Right lobe of liver (tissue), 6 donors: ENCODE measurements around the gene CD300LB. TPM values are rescaled to one million over a fixed set of nuclear protein-coding genes. Genes with fewer than 3 reads are reported as not detected.

Experiments
- ATAC-seq, 4 donors: fragments of 200-7000 bp; cut with Tn5 transposase; one replicate each; pipeline ENCODE4 v1.9.1; 2020; ENCODE audit warnings: mild to moderate bottlenecking in 4 of 4, moderate library complexity in 4 of 4
- DNase-seq, 3 donors: peaks; one replicate each; pipeline ENCODE4 v3.0.0-alpha.2; 2020
- H3K27ac ChIP-seq, 3 donors: fragments of 200-600 bp; one replicate each; pipeline ENCODE4 v1.8.0; 2022
- H3K27me3 ChIP-seq, 2 donors: fragments of 200-600 bp; one replicate each; pipeline ENCODE4 v1.8.0; 2022
- H3K36me3 ChIP-seq, 4 donors: fragments of 200-600 bp; sonication (generic) in 1 of 4; one replicate each; pipeline versions ENCODE4 v1.5.1 to v1.8.0; 2017 to 2022; ENCODE audit warnings: control low read depth in 1 of 4
- H3K4me1 ChIP-seq, 4 donors: fragments of 200-600 bp; sonication (generic) in 1 of 4; one replicate each; pipeline versions ENCODE4 v1.5.1 to v1.8.0; 2017 to 2022; ENCODE audit warnings: control low read depth in 1 of 4
- H3K4me3 ChIP-seq, 3 donors: fragments of 200-600 bp; one replicate each; pipeline ENCODE4 v1.8.0; 2022
- H3K9me3 ChIP-seq, 4 donors: fragments of 200-600 bp; sonication (generic) in 1 of 4; one replicate each; pipeline versions ENCODE4 v1.5.1 to v1.8.0; 2017 to 2022; ENCODE audit warnings: control low read depth in 1 of 4
- CTCF ChIP-seq, 4 donors: fragments of 200-600 bp in 3 of 4; fragments of 450-650 bp in 1 of 4; IDR thresholded peaks; one replicate each; pipeline versions ENCODE4 v1.5.1 to v1.8.0; 2016 to 2022; ENCODE audit warnings: antibody characterized with exemption in 4 of 4, mild to moderate bottlenecking in 2 of 4
- POLR2A ChIP-seq: fragments of 450-650 bp; IDR thresholded peaks from one replicate; pipeline ENCODE4 v1.6.1; 2017; ENCODE audit warnings: antibody characterized with exemption, mild to moderate bottlenecking
- WGBS: methylation state at CpG from one replicate; pipeline ENCODE4 v1.1.6; 2018; ENCODE audit warnings: low coverage, low lambda C conversion rate; ENCODE audit not compliant: insufficient coverage; ENCODE audit errors: missing lambda C conversion rate; 5-methylcytosine and 5-hydroxymethylcytosine counted together
- intact Hi-C, 2 donors: fragments of 100-400 bp; cut with DNase I; formaldehyde crosslinking; loops; one replicate each; pipeline versions ENCODE4 v1.11.2 to v1.14.1; 2022
- total RNA-seq, 6 experiments: library from RNA; depleted of rRNA in 2 of 6; stranded (reverse); fragments of >200 nt in 2 of 6; fragmentation: NEBNext Ultra II Directional in 3 of 6; extraction: Animal tissue kit (Norgen Biotek cat#: 25700) in 3 of 6; gene quantifications; one replicate each; pipeline versions ENCODE4 v1.1.0 to v1.2.4, GENCODE V29; 2016 to 2023
- donor health status: DM: no; HTN: yes; CAD: no.
- donor health status: DM: no; HTN: no; CAD: no.
- donor health status: DM: no; HTN: no; CAD: no.
- donor health status: DM: no; HTN: yes; CAD: no.
- donor health status: DM: no; HTN: yes; CAD: no.

Gene CD300LB
- total RNA-seq, 6 experiments from 2014 or later, result 0.07 to 0.33 (median 0.21) TPM

GRCh38 chr17:74573169-74573568, 41.9 kb upstream of the CD300LB start:
- no peaks in the 10 kb centered on the region for H3K9me3 ChIP-seq
- H3K36me3 ChIP-seq, result no peaks in the 10 kb centered on the region
- TF ChIP-seq CTCF (IDR thresholded peaks at IDR 0.05), result no peak
- no peak for TF ChIP-seq POLR2A
- no peak for ATAC-seq
- no peak for DNase-seq
- no peaks in the 10 kb centered on the region for H3K4me1 ChIP-seq
- 56% methylated on average over 1 of the region's 3 CpGs for WGBS
- no peak overlapping the region for H3K4me3 ChIP-seq
- no peaks in the 10 kb centered on the region for H3K27me3 ChIP-seq
- no peak overlapping the region for H3K27ac ChIP-seq
- intact Hi-C loops, result no loop called here

- H3K4me3 ChIP-seq, result no peak overlapping the region
- intact Hi-C loops, result no loop called here
- WGBS, result 60% methylated on average over 4 of the region's 4 CpGs
- no peaks in the 10 kb centered on the region for H3K36me3 ChIP-seq
- no peaks in the 10 kb centered on the region for H3K9me3 ChIP-seq
- H3K4me1 ChIP-seq, result no peaks in the 10 kb centered on the region
- no peaks in the 10 kb centered on the region for H3K27me3 ChIP-seq
- ATAC-seq, result no peak
- no peak for TF ChIP-seq POLR2A
- no peak for TF ChIP-seq CTCF (IDR thresholded peaks at IDR 0.05)
- H3K27ac ChIP-seq, result no peak overlapping the region
- DNase-seq, result no peak
These were observed 40.5 kb upstream of the CD300LB start for GRCh38 chr17:74571621-74572270.

GRCh38 chr17:74569020-74570003, 38.0 kb upstream of the CD300LB start:
- TF ChIP-seq POLR2A, result no peak
- Histone ChIP-seq H3K4me1 (no peaks in the 10 kb centered on the region), H3K4me3 (no peak overlapping the region), H3K36me3 (no peaks in the 10 kb centered on the region), H3K27me3 (no peaks in the 10 kb centered on the region), H3K27ac (no peak overlapping the region), H3K9me3 (no peaks in the 10 kb centered on the region)
- WGBS, result 64% methylated on average over 7 of the region's 32 CpGs
- DNase-seq (peak in 1 of 3 donors; percentile 40), ATAC-seq (peak; percentile 23 to 69 (median 38))
- intact Hi-C loops, result no loop called here

- WGBS, result 62% methylated on average over 2 of the region's 4 CpGs
- no peaks in the 10 kb centered on the region for H3K27me3 ChIP-seq
- no peak for TF ChIP-seq CTCF (IDR thresholded peaks at IDR 0.05)
- TF ChIP-seq POLR2A, result no peak
- no peaks in the 10 kb centered on the region for H3K4me1 ChIP-seq
- H3K27ac ChIP-seq, result no peak overlapping the region
- intact Hi-C loops, result no loop called here
- no peaks in the 10 kb centered on the region for H3K9me3 ChIP-seq
- DNase-seq (no peak), ATAC-seq (no peak)
- no peaks in the 10 kb centered on the region for H3K36me3 ChIP-seq
- H3K4me3 ChIP-seq, result no peak overlapping the region
These were observed 37.0 kb upstream of the CD300LB start for GRCh38 chr17:74568106-74568873.
